GM18951 (cell line): ENCODE results near the gene PATZ1.

Source experiments
- POLR2A ChIP-seq: IDR thresholded peaks from 4 replicates; pipeline ENCODE4 v1.6.1; 2011; ENCODE audit warnings: mild to moderate bottlenecking; ENCODE audit not compliant: insufficient read length, insufficient read depth; ENCODE audit errors: extremely low read depth
- in situ Hi-C: fragments of 300-500 bp; cut with MboI; formaldehyde crosslinking; loops from one replicate; pipeline ENCODE4 v1.12.0; 2022; ENCODE audit warnings: low sequenced_read_pairs, mixed read lengths, inconsistent platforms; ENCODE audit not compliant: unreplicated experiment

Gene PATZ1

GRCh38 chr22:31290494-31291471 lies 55.4 kb downstream of the PATZ1 start:
- in situ Hi-C loops, result no loop called here

GRCh38 chr22:31289344-31289743 lies 56.8 kb downstream of the PATZ1 start:
- no peak for TF ChIP-seq POLR2A
- in situ Hi-C loops, result no loop called here

More at GRCh38 chr22:31290494-31291471, 55.4 kb downstream of the PATZ1 start:
- peak; percentile 48 for TF ChIP-seq POLR2A

GRCh38 chr22:31288496-31289240 lies 57.5 kb downstream of the PATZ1 start:
- TF ChIP-seq POLR2A, result no peak
- in situ Hi-C loops, result no loop called here

- in situ Hi-C loops, result no loop called here
- no peak for TF ChIP-seq POLR2A
Observed at GRCh38 chr22:31287818-31288495, 58.2 kb downstream of the PATZ1 start.

- in situ Hi-C loops, result no loop called here
- no peak for TF ChIP-seq POLR2A
Observed at GRCh38 chr22:31286360-31287255, 59.5 kb downstream of the PATZ1 start.

- no peak for TF ChIP-seq POLR2A
- in situ Hi-C loops, result no loop called here
Observed at GRCh38 chr22:31284281-31285155, 61.6 kb downstream of the PATZ1 start.

GRCh38 chr22:31282748-31283468 lies 63.2 kb downstream of the PATZ1 start:
- TF ChIP-seq POLR2A, result no peak
- in situ Hi-C loops, result no loop called here

- in situ Hi-C loops, result no loop called here
- TF ChIP-seq POLR2A, result no peak
Observed at GRCh38 chr22:31281733-31282132, 64.4 kb downstream of the PATZ1 start.

GRCh38 chr22:31279821-31280505 lies 66.2 kb downstream of the PATZ1 start:
- TF ChIP-seq POLR2A, result no peak
- in situ Hi-C loops, result no loop called here

GRCh38 chr22:31279327-31279669 lies 66.8 kb downstream of the PATZ1 start:
- in situ Hi-C loops, result no loop called here

More at GRCh38 chr22:31279327-31279669, 66.8 kb downstream of the PATZ1 start:
- no peak for TF ChIP-seq POLR2A
